ENCODE data around the gene UBE2I. TPM values are rescaled to one million over a fixed set of nuclear protein-coding genes. Genes with fewer than 3 reads are reported as not detected.

UBE2I gene
- total and polyA plus RNA-seq, 3 donors from 2014 or later: 116 to 143 (median 127) TPM

GRCh38 chr16:1338855-1339675 is 29.6 kb downstream of the UBE2I start:
- WGBS, 2 donors: 67 to 73% methylated on average over 2 to 31 of the region's 31 CpGs
- Histone ChIP-seq H3K27ac (no peak overlapping the region), H3K27me3 (no peaks in the 10 kb centered on the region), H3K4me3 (no peak overlapping the region), H3K4me1 (peaks cover 13% of the 10 kb centered on the region), H3K9me3 (no peaks in the 10 kb centered on the region), H3K36me3 (ENCODE audit: low read depth, missing control alignments) (no peaks in the 10 kb centered on the region)
- DNase-seq: no peak
- no peak for TF ChIP-seq CTCF (IDR thresholded peaks at IDR 0.05)
- no peak for TF ChIP-seq POLR2A (IDR thresholded peaks at IDR 0.05)
- intact Hi-C loops (cut with DNase I; ENCODE audit: low total_unique reads): no loop called here

- WGBS, 2 donors: 71 to 89% methylated on average over 5 to 30 of the region's 36 CpGs
- TF ChIP-seq CTCF (IDR thresholded peaks at IDR 0.05) (no peak), POLR2A (IDR thresholded peaks at IDR 0.05) (no peak)
- no peak for DNase-seq
- H3K36me3 ChIP-seq (ENCODE audit: low read depth, missing control alignments): no peaks in the 10 kb centered on the region
- H3K27ac ChIP-seq: no peak overlapping the region
- intact Hi-C loops (cut with DNase I; ENCODE audit: low total_unique reads): no loop called here
- H3K27me3 ChIP-seq: no peaks in the 10 kb centered on the region
- H3K4me1 ChIP-seq: peaks cover 20% of the 10 kb centered on the region
- no peaks in the 10 kb centered on the region for H3K9me3 ChIP-seq
- no peak overlapping the region for H3K4me3 ChIP-seq
Observed at GRCh38 chr16:1340730-1341494, 31.5 kb downstream of the UBE2I start.

- intact Hi-C loops (cut with DNase I; ENCODE audit: low total_unique reads): no loop called here
- H3K4me3 ChIP-seq: no peak overlapping the region
- DNase-seq: no peak
- H3K9me3 ChIP-seq: no peaks in the 10 kb centered on the region
- no peak overlapping the region for H3K27ac ChIP-seq
- H3K27me3 ChIP-seq: no peaks in the 10 kb centered on the region
- peaks cover 20% of the 10 kb centered on the region for H3K4me1 ChIP-seq
- WGBS, 2 donors: 87 to 89% methylated on average over 3 to 39 of the region's 39 CpGs
- H3K36me3 ChIP-seq (ENCODE audit: low read depth, missing control alignments): no peaks in the 10 kb centered on the region
- no peak for TF ChIP-seq CTCF (IDR thresholded peaks at IDR 0.05)
- no peak for TF ChIP-seq POLR2A (IDR thresholded peaks at IDR 0.05)
Observed at GRCh38 chr16:1341495-1342420, 32.3 kb downstream of the UBE2I start.

GRCh38 chr16:1342526-1343427 is 33.3 kb downstream of the UBE2I start:
- WGBS, 2 donors: 6 to 10% methylated on average over 23 to 42 of the region's 49 CpGs
- peak overlapping the region; percentile 8 to 15 for H3K4me3 ChIP-seq
- TF ChIP-seq POLR2A (IDR thresholded peaks at IDR 0.05) (no peak), CTCF (IDR thresholded peaks at IDR 0.05) (no peak)

More at GRCh38 chr16:1342526-1343427, 33.3 kb downstream of the UBE2I start:
- no peaks in the 10 kb centered on the region for H3K27me3 ChIP-seq
- DNase-seq: peak; percentile 98
- H3K4me1 ChIP-seq: peaks cover 20% of the 10 kb centered on the region
- intact Hi-C loops (cut with DNase I; ENCODE audit: low total_unique reads): no loop called here
- H3K27ac ChIP-seq: no peak overlapping the region
- H3K36me3 ChIP-seq (ENCODE audit: low read depth, missing control alignments): no peaks in the 10 kb centered on the region
- H3K9me3 ChIP-seq: no peaks in the 10 kb centered on the region
